NCI-H1417 treated with DMSO at 0.1 percent for 48 hours (cell line): ENCODE data around the gene SUFU.

Experiments used
- DNase-seq: peaks from one replicate; lab custom pipeline; 2025; lab: John Stamatoyannopoulos, UW

SUFU gene

DNA sequence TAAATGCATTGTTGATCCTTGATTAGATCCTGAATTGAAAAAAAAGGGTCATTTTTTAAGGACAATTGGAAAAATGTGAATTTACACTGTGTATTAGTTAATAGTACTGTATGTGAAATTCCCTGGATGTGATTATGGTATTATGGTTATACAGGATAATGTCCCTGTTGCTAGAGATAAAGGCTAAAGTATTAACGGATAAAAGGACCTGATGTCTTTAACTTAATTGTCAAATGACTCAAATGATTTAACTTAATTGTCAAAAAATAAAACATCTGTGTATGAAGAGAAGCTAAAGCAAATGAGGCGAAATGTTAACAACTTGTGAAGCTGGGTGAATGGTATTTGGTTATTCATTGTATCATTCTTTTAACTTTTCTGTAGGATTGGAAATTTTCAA, 48.8 kb downstream of the SUFU start:
- DNase-seq: no peak

DNA sequence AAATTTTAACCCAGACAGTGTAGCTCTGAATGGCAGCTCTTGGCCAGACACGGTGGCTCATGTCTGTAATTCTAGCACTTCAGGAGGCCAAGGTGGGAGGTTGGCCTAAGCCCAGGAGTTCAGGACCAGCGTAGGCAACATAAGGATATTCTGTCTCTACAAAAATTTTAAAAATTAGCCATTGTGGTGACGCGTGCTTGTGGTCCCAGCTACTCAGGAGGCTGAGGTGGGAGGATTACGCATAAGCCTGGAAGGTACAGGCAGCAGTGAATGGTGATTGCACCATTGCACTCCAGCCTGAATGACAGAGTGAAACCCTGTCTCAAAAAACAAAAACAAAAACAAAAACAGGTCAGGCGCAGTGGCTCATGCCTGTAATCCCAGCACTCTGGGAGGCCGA, 50.0 kb downstream of the SUFU start:
- DNase-seq: no peak

DNA sequence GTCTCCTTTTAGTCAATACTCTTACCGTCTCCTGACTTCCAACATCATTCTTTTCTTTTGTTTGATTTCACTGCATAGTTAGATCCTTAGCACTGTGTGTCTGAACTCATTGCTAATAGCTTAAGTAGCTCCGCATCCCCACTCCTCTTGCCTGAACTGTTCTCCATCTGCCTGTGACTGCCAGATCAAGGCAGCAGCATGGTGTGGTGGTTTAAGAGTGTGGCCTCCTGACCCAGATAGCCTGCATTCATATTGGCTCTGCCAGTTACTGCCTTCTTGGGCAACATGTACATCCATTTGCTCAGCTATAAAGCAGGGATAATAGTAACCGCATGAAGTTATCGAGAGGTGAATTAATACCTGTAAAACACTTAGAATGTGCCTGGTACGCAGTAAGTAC, 50.8 kb downstream of the SUFU start:
- DNase-seq: no peak

DNA sequence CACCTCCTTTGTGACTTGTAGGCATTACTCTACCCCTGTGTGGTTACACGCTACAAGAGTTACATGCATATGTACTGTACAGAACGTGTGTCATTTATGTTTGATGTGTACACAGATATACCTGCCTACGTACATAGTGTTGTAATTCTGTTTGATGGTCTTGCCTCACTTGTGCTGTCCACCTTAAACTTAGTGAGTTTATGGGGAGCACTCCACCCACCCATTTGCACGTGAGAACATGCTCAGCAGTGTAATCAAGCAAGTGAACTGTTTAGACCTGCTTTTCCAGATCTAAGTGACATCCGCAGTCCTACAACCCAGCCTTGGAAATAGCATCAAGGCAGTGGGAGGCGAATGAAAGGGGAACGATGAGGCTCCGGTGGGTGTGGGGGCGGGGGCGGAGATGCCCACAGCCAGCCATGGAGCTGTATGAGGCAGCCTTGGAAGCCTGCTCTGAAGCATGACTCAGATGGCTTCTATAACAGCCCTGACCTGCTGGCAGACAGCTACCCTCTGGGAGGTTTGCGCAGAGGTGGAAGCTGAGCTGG, 52.1 kb downstream of the SUFU start:
- no peak for DNase-seq

DNA sequence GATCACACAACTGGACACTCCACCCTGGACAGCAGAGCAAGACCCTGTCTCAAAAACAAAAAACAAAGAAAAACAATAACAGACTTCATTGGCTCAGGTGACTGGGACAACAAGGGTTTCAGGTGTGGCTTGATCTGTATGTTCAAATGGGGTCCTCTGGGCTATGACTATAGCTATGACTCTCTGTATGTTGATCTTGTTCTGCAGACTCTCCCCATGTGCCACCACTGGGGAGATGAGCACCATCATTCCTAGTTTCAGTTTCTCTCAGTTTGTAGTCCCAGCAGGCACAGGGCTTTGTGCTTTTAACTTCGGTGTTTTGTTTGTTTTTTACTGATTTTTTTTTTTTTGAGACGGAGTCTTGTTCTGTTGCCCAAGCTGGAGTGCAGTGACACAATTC, 53.8 kb downstream of the SUFU start:
- no peak for DNase-seq

DNA sequence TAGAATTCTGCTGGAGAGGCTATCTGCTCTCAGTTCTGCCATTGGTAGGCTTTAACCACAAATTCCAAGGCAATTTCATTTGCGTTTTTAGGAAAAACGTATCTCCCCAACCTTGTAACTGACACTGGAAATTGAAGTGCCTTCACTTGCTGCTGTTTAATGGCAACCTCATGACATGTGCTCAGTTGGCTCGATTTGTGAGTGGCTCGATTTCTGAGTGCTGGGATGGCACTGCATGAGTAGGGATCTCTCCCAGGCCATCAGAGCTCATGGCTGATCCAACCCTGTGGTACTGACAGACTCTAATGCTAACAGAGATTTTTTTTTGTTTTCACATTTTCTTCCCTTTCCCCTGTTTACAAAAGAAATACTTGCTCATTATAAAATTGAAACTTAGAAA, 56.0 kb downstream of the SUFU start:
- DNase-seq: no peak

DNA sequence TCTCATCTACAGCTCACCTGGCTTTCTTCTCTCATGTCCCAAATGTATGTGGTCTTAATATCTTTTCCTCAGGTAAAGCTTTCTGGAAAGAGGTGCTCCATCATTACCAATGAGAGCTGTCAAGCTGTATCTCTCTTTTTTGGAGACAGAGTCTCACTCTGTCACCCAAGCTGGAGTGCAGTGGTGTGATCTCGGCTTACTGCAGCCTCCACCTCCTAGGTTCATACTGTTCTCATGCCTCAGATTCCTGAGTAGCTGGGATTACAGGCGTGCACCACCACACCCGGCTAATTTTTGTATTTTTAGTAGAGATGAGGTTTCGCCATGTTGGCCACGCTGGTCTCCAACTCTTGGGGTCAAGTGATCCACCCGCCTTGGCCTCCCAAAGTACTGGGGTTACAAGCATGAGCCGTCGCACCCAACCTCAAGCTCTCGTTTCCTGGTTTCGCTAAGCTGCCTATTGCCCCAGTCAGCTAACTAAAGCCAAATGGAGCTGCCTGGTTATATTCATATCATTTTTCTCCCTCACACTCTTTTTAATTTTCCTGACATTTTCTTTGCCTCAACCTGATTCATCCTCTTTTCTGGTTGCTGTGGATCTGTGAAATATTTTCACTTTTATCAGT, 60.5 kb downstream of the SUFU start:
- no peak for DNase-seq

DNA sequence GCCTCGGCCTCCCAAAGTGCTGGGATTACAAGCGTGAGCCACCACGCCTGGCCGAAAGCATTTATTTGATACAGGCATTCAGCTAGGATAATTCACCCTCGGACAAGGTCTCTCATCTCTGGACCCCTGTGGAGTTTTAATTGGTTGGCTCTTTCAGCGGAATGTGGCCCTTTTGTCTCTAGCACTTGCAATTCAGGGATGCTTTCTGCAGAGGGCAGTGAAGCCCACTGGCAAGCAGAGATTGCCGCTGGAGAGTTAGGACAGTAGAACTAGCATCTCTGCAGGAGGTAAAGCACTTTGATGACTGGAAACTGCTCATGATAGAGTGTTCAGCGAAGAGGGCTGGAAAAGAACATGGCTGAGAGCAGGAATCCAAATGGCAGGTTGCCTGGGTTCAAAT, 62.0 kb downstream of the SUFU start:
- no peak for DNase-seq

DNA sequence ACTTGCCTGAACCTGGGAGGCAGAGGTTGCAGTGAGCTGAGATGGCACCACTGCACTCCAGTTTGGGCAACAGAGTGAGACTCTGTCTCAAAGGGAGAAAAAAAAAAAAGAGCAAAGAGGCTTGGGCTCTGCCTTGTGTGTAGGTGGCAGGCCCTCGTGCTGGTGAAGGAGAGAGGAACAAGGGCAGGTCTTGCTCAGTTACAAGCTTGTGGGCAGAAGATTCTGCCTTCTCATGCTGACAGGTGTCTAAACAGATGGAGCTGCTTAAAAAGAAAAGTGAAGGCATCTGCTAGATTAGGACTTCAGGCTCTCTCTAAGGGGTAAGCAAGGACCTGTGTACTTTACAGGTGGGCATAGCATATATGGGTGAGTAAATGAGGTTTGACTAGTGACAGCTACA, 75.0 kb downstream of the SUFU start:
- DNase-seq: no peak

DNA sequence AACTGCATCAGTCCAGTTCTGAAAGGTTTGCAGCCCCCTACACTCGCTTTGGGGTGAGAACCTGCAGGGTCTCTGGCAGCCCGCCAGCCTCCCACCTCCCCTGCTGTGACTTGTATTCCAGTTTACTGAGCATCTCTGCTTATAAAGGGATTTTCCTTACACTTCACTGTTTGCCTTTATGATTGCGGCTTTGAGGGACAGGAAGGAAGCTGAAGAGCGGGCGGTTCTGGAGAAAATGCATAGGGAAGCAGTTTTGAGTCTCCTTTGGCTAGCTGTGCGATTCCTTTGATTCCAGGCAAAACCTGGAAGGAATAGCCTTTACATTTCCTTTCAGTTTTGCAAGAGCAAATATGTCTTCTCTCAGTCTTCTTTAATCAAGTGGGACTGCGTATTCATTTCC, 75.6 kb downstream of the SUFU start:
- DNase-seq: no peak

DNA sequence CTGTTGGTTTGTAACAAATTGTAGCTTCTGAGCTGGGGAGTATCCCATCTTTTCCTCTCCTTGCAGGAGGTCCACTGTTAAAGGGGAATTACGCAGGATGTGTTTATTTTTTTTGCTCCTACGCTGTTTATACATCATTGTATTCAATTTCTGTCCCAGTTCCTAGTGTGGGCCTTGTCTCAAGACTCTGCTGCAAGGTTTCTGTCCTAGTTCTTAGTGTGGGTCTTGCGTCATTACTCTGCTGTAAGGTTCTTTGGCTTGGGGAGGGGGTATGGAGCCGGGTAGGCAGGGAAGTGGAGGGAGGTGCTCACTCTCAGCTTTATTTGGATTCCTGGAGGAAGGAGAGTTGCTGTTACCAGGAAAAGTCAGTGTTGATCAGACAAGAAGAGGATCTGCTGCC, 76.5 kb downstream of the SUFU start:
- no peak for DNase-seq

DNA sequence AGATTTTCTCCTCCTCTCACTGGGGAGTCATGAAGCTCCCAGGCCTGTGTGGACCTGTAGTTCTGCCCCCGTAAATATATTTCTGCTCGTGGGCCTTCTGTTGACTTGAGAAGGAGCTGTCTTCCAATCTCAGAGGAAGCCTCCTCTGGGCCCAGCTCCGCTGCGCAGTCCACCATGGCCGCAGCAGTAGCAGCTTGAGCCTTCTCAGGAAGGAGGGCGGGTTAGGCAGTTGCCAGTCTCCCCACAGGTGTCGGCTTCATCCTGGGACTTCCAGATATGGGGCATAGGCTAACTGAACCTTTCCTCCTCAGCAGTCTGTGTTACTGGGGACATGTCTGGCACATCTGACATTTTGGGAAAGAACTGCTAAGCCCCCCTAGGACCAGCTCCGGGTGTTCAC, 77.6 kb downstream of the SUFU start:
- no peak for DNase-seq

DNA sequence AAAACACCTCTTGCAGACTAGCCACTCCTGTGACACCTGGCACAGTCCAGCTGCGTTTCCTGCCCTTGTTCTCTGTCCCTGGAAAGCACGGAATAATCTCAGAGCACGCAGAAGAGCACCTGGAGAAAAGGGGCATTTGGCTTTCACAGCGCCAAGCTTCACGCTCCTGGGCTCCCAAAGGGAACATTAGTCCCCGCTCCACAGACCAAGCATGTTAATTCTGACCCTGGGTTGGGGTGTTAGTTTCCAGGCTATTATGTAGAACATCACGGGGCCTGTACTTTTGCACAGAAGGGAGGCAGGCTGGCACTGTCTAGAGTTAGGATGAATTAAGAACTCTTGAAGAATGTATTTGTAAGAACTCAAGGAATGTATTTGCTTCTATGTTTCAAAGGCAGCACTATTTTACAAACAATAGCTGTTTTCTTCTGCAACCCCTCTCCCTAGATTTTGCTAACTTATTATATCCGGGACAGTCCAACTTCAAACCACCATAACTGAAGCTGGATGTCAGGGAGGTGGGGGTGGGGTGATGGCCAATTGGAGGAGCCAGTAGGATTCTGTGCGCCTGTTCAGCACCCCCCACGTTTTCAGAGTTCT, 78.3 kb downstream of the SUFU start:
- no peak for DNase-seq

DNA sequence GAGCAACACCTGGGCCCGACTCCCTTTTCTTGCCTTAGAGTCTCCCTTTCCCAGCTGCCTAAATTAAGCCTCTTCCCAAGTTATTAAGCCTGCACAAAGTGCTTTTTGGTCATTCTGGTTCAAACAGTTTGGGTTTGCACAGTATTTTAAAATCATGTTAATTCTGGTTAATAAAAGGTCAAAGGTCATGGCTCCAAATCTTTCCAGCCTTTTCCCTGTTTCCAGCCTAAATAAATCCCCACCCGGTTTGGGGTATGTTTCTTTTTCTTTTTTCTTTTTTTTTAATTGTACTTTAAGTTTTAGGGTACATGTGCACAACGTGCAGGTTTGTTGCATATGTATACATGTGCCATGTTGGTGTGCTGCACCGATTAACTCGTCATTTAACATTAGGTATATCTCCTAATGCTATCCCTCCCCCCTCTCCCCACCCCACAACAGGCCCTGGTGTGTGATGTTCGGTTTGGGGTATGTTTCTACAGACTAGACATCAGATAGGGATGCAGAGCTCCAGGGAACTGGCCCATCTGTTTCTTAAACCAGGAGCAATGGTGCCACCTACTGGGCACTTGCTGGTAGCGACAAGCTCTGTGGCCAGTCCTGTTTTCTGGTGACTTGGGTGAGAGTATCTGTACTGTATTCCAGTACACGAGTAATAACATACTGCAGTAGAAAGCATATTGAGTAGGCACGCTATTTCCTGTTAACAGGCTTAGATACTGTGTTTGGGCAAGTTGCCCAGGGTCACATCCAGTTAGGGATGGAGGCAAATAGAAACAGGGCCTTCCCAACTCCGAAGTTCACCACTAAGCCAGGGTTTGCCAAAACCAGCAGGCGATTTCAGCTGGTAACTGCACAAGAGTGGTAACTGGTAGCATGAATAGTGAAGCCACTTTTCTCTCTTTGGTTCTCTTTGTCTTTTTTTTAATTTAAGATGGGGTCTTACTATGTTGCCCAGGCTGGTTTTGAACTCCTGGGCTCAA, 80.0 kb downstream of the SUFU start:
- DNase-seq: no peak

DNA sequence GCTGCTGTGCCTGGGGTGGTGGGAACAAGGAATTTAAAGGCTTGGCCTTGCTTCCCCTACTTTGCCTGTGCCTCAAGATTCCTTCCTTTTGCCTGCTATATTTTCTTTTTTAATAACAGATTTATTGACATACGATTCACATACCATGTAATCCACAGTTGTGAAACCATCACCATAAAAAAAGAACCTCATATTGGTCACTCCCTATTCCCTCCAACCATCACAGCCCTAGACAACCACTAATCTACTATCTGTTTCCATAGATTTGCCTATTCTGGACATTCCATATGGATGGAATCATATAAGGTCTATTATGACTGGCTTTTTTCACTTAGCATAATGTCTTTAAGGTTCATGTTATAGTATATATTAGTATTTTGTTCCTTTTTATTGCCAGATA, 81.3 kb downstream of the SUFU start:
- no peak for DNase-seq

DNA sequence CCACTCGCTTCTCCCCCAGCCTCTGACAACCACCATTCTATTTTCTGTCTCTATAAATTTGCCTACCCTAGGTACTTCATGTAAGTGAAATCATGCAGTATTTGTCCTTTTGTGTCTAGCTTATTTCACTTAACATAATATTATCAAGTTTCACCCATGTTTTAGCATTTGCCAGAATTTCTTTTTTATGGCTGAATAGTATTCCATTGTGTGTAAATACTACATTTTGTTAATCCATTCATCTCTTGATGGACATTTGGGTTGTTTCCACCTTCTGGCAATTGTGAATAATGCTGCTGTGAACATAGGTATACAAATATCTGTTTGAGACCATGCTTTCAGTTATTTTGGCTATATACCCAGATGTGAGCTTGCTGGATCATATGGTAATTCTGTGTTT, 83.1 kb downstream of the SUFU start:
- no peak for DNase-seq

DNA sequence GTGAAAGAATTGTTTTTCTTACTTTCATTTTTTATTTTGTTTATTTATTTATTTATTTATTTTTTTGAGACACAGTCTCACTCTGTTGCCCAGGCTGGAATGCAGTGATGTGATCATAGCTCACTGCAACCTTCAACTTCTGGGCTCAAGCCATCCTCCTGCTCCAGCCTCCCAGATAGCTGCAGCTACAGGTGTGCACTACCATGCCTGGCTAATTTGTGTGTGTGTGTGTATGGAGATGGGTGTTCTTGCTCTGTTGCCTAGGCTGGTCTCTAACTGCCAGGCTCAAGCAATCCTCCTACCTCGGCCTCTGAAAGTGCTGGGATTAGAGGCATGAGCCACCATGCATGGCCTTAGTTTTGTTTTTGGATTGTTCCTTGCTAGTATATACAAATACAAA, 85.1 kb downstream of the SUFU start:
- DNase-seq: no peak

DNA sequence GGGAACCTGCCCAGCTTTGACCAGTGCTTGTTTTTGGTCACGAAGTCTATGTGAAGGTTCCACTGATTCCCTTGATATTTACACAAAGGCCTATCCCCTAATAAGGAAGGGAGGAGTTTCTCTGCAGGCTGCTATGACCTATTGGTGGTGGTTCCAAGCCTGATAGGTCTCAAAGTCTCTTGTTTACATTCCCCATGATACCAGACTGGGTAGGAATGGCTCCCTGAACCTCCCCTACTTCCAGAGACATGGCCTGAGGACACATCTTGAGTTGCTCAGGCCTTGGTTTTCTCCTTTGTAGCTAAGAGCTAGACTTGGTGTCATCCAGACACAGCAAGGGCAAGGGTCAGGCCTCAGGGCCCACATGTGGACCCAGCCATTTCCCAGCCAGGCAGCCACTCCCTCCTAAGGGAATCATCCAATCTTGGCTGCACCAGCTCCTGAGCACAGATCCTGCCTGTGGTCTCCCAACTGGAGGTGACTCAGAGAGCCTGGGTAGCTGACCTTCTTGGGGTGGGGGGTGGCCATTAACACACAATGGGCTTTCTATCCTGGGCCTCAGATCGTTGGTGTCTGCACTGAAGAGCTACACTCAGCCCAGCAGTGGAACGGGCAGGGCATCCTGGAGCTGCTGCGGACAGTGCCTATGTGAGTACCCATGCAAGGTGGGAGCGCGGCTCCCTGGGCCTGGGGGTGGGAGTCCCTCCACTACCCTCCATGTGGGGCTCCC, 89.5 kb downstream of the SUFU start:
- no peak for DNase-seq

DNA sequence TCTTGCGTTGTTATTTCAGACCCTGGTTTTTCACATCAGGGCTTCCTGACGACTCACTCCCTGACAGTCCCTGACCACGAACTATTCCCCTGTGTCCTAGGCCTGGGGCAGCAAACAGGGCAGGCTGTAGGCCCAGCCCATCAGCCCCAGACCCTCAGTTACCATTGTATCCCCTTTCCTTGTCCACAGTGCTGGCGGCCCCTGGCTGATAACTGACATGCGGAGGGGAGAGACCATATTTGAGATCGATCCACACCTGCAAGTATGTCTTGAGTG, 90.0 kb downstream of the SUFU start:
- DNase-seq: no peak

DNA sequence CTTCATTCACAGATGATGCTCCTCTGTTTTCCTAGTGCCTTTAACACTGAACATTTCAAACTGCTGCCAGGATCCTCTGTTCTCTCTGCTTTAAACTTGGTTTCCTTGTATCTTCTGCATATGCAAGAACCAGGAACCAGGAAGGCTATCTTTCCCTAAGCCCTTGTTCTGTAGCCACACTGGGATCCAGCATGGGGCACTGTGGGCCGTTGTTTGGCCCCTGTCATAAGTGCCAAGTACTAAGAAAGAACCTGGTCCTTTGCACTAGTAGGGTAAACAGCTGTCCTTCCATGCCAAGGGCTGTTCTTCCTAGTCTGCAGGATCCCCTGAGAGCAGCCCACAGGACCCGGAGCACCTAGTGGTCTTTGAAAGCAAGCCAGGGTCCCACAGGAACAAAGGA, 91.5 kb downstream of the SUFU start:
- DNase-seq: no peak

DNA sequence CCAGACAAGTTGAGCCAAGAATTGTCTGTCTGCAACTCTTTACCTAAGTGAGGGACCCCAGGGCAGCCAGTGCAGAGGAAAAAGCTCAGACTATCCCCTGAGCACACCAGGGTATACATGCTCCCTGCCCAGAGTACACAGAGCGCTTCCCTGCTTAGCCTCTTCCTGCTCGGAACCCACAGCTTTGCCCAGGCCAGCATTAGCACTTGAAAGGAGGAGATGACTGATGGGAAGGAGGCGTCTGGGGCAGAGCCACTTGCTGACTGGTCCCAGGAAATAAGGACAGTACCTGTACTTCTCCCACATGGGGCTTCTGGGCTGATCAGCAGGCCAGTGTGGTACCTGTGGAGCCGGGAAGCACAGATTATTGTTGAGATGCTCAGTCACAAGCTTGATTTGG, 92.1 kb downstream of the SUFU start:
- no peak for DNase-seq

DNA sequence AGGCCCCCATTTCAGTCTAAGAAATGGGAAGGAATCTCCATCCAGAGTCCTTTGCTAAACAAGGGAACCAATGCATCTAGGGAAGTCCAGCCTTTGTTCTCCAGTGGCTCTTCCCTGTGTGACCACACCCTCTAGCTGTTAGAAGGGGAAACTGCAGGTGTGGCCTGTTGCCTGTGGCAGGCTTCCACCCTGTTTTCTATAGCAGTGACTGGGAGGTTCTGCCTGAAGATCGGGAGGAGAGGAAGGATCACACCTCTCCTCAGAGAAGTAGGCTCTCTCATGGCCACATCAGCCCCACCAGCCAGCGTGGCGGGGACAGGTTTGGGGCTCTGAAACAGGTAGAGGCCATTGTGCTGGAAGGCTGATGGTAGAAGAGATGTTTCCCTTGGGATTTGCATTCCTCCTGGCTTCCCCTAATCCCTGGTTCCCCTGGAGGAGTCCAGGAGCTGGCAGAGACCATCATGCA, 92.8 kb downstream of the SUFU start:
- DNase-seq: no peak
